Measurements from ENCODE around the gene KRT79. TPM values are rescaled to one million over a fixed set of nuclear protein-coding genes. Genes with fewer than 3 reads are reported as not detected.

The KRT79 gene
- total and polyA plus RNA-seq, 8 donors, result 0.15 TPM; not detected in 7

DNA sequence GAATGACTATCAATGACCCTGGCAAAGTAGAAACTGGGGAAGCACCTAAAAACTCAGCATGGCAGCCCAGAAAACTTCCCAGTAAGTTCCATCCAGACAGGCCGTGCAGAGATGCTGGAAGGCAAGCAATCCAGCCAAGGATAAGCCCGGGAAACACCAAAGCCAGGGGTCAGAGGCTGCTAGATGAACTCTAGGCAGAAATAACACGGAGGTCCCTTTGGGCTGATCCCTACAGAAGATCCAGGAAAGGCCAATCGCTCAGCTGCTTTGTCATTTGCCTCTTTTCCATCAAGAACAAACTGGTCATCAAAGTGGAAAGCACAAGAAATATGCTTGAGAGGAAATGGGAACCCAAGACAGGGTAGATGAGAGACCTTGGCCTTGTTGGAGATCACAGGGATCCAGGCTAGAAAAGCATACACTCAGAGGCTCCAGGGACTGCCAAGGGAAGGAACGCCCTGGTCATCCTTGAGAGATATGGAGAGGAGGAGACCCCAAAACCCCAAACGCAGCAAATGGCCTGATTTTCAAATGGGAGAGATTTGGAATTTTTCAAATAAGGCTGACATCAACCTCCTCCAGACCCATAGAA is 6.5 kb downstream of the KRT79 start:
- DNase-seq, result no peak
- H3K27me3 ChIP-seq, result peaks cover 0 to 9% (median 0%) of the 10 kb centered on the region in 3 donors
- WGBS, 5 donors, result 72 to 90% (median 82%) methylated on average over 6 of the region's 6 CpGs
- no peak overlapping the region for H3K27ac ChIP-seq
- no peaks in the 10 kb centered on the region for H3K36me3 ChIP-seq
- H3K4me3 ChIP-seq, result no peak overlapping the region
- no peak for TF ChIP-seq POLR2A (IDR thresholded peaks at IDR 0.05)
- TF ChIP-seq, protein P1, sequence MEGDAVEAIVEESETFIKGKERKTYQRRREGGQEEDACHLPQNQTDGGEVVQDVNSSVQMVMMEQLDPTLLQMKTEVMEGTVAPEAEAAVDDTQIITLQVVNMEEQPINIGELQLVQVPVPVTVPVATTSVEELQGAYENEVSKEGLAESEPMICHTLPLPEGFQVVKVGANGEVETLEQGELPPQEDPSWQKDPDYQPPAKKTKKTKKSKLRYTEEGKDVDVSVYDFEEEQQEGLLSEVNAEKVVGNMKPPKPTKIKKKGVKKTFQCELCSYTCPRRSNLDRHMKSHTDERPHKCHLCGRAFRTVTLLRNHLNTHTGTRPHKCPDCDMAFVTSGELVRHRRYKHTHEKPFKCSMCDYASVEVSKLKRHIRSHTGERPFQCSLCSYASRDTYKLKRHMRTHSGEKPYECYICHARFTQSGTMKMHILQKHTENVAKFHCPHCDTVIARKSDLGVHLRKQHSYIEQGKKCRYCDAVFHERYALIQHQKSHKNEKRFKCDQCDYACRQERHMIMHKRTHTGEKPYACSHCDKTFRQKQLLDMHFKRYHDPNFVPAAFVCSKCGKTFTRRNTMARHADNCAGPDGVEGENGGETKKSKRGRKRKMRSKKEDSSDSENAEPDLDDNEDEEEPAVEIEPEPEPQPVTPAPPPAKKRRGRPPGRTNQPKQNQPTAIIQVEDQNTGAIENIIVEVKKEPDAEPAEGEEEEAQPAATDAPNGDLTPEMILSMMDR (IDR thresholded peaks at IDR 0.05), result no peak
- TF ChIP-seq EP300 (IDR thresholded peaks at IDR 0.05), result no peak
- no peak for TF ChIP-seq POLR2AphosphoS5 (IDR thresholded peaks at IDR 0.05)
- H3K4me1 ChIP-seq, result peaks cover 0 to 1% (median 0%) of the 10 kb centered on the region in 4 donors
- H3K9me3 ChIP-seq, result no peaks in the 10 kb centered on the region
- intact Hi-C loops (cut with DNase I; ENCODE audit: low total_unique reads), result no loop called here

DNA sequence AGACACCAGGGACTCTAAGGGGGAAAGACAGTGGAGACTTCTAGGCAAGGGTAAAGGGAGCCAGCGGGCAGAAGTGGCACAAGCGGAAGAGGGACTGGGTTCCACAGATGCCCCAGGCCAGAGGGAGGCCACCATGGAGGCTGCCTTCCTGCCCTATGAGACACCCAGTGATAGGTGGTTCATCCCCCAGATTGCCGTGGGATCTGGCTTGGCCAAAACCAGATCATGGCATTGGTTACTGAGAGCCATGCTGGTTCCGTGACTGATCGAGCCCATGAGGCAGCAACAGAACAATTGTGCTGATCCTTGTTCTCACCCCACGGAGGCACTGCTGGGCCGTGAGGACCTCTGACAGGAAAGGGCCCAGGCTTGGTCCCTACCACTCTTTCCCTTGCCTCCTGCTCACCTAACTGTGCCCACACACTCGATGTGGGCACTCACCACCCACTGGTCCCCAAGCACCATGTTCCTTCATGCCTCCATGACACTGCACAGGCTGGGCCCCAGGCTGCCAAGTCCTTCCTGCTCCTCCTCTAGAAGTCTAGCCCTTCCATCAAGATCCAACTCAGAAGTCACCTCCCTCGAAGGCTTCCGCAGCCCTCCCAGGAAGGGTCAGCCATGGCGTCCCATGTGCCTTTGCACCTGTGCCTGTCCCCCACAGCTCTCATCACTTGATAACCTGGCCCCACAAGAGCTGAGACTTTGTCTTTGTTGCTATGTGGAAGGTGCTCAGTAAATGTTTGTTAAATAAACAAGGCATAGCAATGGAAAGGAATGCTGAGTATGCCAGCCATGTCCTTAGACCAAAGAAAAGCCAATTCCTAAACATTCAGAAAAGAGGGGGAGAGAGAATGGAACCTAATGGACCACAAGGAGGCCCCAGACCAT is 7.3 kb downstream of the KRT79 start:
- TF ChIP-seq EP300 (IDR thresholded peaks at IDR 0.05) (no peak), POLR2A (IDR thresholded peaks at IDR 0.05) (no peak), POLR2AphosphoS5 (IDR thresholded peaks at IDR 0.05) (no peak)
- TF ChIP-seq, protein P1 (IDR thresholded peaks at IDR 0.05), result no peak
- Histone ChIP-seq H3K27ac (no peak overlapping the region), H3K4me1 (peaks cover 0 to 9% (median 0%) of the 10 kb centered on the region in 4 donors), H3K4me3 (no peak overlapping the region), H3K27me3 (peaks cover 0 to 9% (median 0%) of the 10 kb centered on the region in 3 donors), H3K36me3 (no peaks in the 10 kb centered on the region), H3K9me3 (no peaks in the 10 kb centered on the region)
- intact Hi-C loops (cut with DNase I; ENCODE audit: low total_unique reads), result no loop called here
- 87 to 93% (median 90%) methylated on average over 11 of the region's 11 CpGs for WGBS, 5 donors
- no peak for DNase-seq

DNA sequence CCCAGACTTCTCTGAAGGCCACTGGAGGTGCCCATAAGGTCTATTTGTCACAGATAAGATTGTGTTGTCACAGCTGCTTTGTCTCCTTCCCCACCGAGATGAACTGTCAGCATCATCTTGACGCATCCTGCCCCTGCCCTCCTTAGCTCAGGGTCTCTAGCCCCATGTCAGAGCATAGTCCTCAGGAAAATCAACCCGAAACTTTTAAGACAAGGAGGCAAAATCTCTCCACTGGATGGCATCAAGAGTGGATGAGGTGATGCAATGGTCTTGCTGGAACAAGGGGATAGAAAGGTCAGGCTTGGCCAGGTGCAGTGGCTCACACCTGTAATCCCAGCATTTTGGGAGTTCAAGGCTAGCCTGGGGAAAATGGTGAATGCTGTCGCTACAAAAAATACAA is 8.2 kb downstream of the KRT79 start:
- no peak overlapping the region for H3K4me3 ChIP-seq
- H3K27ac ChIP-seq, result no peak overlapping the region
- H3K4me1 ChIP-seq, result peaks cover 0 to 10% (median 0%) of the 10 kb centered on the region in 4 donors
- 64 to 73% (median 73%) methylated on average over 4 of the region's 4 CpGs for WGBS, 5 donors
- peaks cover 0 to 9% (median 0%) of the 10 kb centered on the region in 3 donors for H3K27me3 ChIP-seq
- no peak for DNase-seq
- H3K9me3 ChIP-seq, result no peaks in the 10 kb centered on the region
- H3K36me3 ChIP-seq, result no peaks in the 10 kb centered on the region
- TF ChIP-seq, protein P1 (IDR thresholded peaks at IDR 0.05), result no peak
- no peak for TF ChIP-seq EP300 (IDR thresholded peaks at IDR 0.05)
- intact Hi-C loops (cut with DNase I; ENCODE audit: low total_unique reads), result no loop called here

DNA sequence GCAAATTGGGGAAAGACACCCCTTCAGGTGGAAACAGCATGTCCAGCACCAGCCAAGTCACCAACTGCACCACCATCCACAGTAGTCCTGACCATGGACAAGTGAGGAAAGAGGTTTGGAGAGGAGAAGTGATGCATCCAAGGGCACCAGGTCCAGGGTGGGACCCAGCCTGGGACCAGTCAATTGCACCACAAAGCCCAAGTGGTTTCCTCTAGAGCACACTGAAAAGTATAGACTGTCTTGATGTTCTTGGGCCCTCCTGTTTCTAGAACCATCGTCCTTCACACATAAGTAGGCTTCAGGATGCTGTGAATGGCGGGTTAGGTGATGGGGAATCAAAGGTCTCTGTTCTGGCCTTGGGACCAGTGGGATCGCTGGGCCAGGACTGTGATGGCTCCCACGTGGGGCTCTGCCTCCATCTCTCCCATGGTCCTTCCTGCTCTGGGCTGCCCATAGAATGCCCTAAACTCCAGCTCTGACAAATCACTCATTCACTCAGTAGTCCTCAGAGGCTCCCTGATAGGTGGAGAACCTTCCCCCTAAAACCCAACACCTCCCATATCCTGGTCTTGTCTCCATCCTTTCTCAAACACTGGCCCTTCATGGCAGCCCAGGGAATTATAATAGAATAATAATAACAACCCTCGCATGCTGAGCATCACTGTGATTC is 9.2 kb downstream of the KRT79 start:
- intact Hi-C loops (cut with DNase I; ENCODE audit: low total_unique reads), result no loop called here
- WGBS, 5 donors, result 81 to 92% (median 89%) methylated on average over 5 of the region's 5 CpGs

More for the DNA sequence above, 9.2 kb downstream of the KRT79 start:
- peaks cover 0 to 15% (median 0%) of the 10 kb centered on the region in 3 donors for H3K27me3 ChIP-seq
- no peaks in the 10 kb centered on the region for H3K36me3 ChIP-seq
- no peak overlapping the region for H3K4me3 ChIP-seq
- H3K4me1 ChIP-seq, result peaks cover 0 to 10% (median 0%) of the 10 kb centered on the region in 4 donors
- H3K9me3 ChIP-seq, result no peaks in the 10 kb centered on the region
- no peak overlapping the region for H3K27ac ChIP-seq
- TF ChIP-seq, protein P1 (IDR thresholded peaks at IDR 0.05), result no peak
- TF ChIP-seq POLR2AphosphoS5 (IDR thresholded peaks at IDR 0.05) (no peak), EP300 (IDR thresholded peaks at IDR 0.05) (no peak), POLR2A (IDR thresholded peaks at IDR 0.05) (no peak)
- DNase-seq, result no peak

Data from stomach (tissue), 9 donors.